Measurements from ENCODE around the gene CNPY1. TPM values are rescaled to one million over a fixed set of nuclear protein-coding genes. Genes with fewer than 3 reads are reported as not detected.

Gene CNPY1
- total and polyA plus RNA-seq, 2 of the 8 experiments (the other 6 are each of a cell fraction or from before 2014, with no cell fraction given), result not detected

DNA sequence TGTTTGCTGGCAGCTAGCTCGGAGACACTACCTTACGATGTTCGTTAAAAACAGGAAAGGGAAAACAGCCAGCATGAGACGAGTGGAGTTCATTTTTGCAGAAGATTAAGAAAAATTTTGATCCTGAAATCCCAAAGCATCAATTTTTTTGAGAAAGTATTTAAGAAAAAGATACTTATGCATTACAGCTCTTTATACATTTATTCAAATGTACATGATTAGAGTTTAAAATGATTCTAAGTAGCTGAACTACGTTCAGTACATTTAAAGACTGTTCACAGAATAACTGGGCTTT lies 34.7 kb downstream of the CNPY1 start (continued):
- peak; percentile 59 for TF ChIP-seq EZH2 (IDR thresholded peaks at IDR 0.05; ENCODE audit: low read depth, low read length, severe bottlenecking)
- TF ChIP-seq, protein P1, sequence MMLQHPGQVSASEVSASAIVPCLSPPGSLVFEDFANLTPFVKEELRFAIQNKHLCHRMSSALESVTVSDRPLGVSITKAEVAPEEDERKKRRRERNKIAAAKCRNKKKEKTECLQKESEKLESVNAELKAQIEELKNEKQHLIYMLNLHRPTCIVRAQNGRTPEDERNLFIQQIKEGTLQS (IDR thresholded peaks at IDR 0.05; ENCODE audit: insufficient read depth, low read depth, low read length), result no peak

Measured in H1 (cell line).